Measurements from ENCODE around the gene ASPHD1.
"Not testable (repeated sequence)": the region's sequence is repeated elsewhere in the genome, so short reads cannot be mapped to it uniquely, and the experiment has no call there.

The ASPHD1 gene

DNA sequence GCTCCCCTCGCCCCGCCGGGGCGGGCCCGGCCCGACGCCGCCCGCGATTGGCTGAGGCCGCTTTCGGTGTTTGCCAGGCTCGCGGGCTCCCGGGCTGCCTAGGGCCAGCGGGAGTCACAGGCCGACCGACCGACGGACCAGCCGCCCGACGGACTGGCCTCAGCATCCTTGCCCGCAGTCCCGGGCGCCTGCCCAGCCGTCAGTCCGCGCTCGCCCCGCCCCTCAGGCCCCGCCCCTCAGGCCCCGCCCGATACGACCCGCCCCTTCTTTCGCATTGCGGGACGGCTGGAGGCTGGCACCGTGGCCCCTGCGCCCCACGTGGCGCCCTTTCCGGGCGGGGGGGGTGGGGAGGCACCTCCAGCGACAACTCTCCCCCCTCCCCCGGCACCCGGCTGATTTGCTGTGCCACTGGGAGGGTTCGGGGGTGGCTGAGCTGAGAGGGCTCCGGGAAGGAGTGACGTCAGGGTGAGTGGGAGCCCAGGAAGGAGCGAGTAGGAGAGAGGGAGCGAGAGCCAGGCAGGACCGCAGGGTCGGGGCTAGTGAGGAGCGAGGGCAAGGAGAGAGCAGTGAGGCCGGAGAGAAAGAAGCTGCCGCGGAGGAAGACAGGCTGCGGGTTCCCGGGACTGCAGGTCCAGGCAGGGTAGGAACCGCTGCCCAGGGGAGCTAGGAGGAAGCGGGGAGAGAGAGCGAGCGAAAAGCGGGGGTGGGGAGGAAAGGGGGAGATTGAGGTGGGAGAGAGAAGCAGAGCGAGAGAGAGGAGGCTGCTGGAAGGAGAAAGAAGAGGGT lies at the start of gene ASPHD1:
Gene ASPHD1 (plus strand): TSS at position 387 of the 786 bp plus-strand sequence. CDS start 484 bp downstream, outside the sequence.
- DNase-seq (ENCODE audit: low spot score), result peak; percentile 59

DNA sequence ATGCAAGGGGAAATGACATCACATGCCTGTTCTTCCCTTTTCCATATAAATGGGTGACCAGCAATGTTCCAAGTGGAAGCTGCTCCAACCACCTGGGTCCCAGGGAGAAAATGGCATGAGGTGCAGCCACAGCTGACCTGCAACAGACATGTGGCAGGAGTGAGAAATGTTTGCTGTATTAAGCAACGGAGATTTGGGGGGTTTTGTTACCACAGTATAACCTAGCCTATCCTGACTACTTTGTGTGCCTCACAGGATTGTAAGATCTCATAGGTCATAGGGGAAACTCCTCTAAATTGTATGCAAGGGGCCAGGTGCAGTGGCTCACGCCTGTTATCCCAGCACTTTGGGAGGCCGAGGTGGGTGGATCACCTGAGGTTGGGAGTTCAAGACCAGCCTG lies 49.3 kb upstream of the ASPHD1 start:
- DNase-seq (ENCODE audit: low spot score), result no peak

- no peak for DNase-seq (ENCODE audit: low spot score)
Measured at GRCh38 chr16:29852654-29853053, 47.6 kb upstream of the ASPHD1 start.

DNA sequence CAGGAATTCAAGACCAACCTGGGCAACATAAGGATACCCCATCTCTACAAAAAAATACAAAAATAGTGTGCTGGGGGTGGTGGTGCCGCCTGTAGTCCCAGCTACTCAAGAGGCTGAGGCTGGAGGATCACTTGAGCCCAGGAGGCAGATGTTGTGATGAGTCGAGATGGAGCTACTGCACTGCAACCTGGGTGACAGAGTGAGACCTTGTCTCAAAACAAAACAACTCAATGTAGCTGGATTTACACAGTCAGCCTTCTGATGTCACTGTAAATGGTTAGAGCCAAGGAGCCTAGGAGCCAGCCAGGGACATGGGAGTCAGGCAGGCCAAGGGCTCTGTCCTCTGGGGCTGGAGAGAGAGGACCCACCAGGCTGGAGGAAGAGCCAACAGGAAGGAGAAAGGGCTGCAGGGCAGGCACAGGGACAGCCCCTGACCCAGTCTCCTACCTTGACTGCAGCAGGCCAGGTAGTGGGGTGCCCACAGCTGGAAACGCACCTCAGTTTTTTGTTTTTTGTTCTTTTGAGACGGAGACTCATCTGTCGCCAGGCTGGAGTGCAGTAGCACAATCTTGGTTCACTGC lies 45.7 kb upstream of the ASPHD1 start:
- DNase-seq (ENCODE audit: low spot score), result no peak

GRCh38 chr16:29857133-29857760 lies 43.0 kb upstream of the ASPHD1 start:
- DNase-seq (ENCODE audit: low spot score), result no peak

- no peak for DNase-seq (ENCODE audit: low spot score)
Measured at GRCh38 chr16:29858149-29858849, 42.0 kb upstream of the ASPHD1 start.

DNA sequence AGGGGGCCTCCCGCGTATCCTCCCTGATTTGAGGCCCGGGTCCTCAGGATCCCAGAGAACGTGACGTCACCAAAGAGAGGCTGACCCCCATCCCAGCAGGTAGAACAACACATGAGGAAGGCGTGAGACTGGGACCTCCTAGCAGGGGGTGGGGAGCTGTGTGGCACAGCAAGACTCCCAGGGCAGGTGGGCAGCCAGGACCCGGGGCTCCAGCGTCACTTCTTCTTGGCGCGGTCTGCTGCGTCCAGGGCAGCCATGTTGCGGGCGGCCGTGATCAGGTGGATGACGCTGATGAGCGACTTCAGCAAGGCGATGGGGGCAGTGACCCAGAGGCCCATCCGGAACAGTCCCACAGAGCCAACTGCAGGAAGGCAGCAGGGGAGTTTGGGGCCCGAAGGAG lies 41.3 kb upstream of the ASPHD1 start:
- no peak for DNase-seq (ENCODE audit: low spot score)

DNA sequence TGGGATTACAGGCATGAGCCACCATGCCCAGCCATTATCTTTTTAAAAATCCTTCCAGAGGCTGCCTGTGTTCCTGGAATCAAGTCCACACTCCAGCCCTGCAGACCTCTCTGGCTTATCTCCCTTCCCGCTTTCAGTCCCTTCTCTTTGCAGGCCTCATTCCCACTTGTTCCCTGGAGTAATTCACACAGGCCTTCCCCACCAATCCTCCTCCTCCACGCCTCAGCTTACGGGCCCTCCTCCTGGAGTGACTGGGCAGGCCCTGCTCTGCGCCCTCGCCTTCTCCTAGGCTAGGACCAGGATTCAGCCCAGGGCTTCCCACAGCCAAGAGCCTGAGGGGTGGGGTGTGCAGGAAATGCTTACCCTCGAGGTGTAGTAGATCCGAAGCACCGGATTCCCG lies 40.1 kb upstream of the ASPHD1 start:
- no peak for DNase-seq (ENCODE audit: low spot score)

GRCh38 chr16:29862383-29862883 lies 37.9 kb upstream of the ASPHD1 start:
- DNase-seq (ENCODE audit: low spot score), result no peak

DNA sequence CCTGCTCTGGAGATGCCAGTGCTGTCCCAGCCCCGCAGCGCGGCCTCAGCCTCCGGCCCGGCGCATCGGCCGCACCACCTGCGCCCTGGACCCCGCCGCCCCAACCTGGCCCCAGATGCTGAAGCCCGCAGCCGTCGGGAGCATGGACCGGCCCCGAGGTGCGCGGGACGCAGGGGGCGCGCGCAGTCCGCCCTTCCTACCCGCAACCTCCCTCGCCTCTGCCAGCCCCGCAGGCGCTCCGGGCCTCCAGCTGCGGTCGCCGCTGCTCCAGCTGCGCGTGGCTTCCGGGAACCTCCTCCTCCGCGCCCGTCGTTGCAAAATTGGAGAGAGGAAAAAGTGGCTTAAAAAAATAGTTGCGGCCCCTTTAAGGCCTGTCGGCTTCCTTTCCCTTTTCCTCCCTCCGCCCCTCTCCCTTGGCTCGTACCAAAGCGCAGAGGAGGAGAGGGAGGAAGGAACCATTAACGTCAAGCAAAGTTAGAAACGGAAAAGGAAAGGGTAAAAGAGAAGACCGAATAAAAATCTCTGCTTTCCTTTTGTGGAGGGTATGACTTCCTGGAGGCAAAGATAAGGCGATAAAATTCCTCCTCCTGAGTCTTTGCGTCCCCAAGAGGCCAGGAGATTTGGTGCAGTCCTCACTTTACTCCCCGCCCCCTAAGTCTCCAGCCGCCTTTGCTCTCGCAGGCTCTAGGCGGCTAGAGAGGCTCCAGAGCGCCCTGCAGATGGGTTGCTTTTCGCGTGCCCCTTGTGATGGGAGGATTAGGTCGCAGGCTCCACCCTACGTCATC lies 37.2 kb upstream of the ASPHD1 start, which contains the start of gene CDIPT:
Gene CDIPT (minus strand): TSS at position 343 of the 785 bp plus-strand sequence. CDS start 369 bp downstream, outside the sequence.
- peak; percentile 98 for DNase-seq (ENCODE audit: low spot score)

DNA sequence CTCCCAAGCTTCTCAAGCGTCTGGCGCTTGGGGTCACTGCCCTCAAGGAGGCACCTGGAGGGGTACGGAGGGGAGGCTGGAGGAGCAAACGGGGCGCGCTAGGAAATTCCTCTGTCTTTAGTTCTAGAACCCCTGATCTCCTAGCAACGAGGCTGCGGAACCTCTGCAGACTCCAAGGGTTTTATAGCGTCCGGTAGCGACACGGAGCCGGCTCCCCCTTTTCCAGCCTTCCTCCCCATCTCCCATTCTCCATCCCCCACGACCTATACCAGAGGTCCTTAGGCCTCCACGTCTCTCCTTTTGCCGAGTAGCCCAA lies 36.7 kb upstream of the ASPHD1 start:
- DNase-seq (ENCODE audit: low spot score), result no peak

DNA sequence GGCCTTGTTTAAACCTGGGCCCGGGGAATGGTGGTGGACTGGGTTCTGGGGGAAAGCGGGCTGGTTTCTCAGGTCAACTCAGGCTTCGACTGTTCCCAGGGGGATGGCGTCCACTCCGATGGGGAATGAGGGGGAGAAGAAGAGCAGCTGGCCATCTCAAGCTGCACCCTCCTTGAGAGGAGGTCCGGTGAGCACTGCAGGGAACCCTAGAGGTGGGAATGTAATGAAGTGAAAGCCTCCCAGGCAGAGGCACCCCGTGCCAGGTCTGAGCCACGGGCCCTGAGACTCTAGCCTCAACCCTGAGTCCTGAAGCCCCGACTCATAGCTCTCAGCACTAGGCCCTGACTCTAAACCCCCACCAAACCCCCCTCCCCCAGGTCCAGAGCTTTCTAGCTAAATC lies 36.1 kb upstream of the ASPHD1 start:
- no peak for DNase-seq (ENCODE audit: low spot score)

GRCh38 chr16:29868396-29869009 lies 31.8 kb upstream of the ASPHD1 start:
- DNase-seq (ENCODE audit: low spot score), result no peak

DNA sequence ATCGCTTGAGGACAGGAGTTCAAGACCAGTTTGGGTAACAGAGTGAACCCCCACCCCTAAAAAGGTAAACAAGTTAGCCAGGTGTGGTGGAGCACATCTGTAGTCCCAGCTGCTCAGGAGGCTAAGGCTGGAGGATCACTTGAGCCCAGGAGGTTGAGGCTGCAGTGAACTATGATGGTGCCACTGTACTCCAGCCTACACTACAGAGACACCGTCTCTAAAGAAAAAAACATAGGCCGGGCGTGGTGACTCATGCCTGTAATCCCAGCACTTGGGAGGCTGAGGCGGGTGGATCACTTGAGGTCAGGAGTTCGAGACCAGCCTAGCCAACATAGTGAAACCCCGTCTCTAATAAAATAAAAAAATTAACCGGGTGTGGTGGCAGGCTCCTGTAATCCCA lies 31.2 kb upstream of the ASPHD1 start:
- not testable (repeated sequence) for DNase-seq (ENCODE audit: low spot score)

DNA sequence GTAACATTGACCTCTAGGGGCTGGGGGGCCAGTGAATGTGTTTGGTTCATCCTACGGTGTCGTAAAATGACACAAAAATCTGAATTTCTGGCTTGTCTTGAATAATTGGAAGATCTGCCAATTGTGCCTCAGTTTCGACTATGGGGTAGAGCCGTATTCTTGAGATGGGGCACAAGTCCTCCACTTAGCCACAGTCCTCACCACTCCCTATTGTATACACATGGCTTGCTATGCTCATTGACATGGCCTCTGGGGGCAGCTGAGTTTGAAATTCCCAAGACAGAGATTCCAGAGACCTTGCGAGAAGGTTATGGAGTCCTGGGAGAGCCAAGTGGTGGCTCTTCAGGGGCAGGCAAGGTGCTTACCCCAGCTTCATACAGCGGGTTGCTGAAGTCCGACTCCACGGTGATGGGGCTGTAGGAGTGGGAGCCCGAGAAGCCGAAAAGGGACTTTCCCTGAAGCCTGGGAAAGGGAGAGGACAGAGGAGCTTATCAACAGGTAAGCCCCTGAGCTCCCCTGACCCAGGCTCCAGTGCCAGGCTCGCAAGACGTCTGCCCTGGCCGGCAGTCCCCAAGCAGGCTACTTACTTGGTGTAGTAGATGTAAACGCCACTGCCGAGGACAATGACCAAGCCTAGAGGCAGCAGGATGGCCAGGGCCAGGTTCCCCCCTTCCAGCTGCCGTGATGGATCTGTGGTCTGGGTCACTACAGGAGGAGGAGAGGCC lies 28.3 kb upstream of the ASPHD1 start:
- no peak for DNase-seq (ENCODE audit: low spot score)

DNA sequence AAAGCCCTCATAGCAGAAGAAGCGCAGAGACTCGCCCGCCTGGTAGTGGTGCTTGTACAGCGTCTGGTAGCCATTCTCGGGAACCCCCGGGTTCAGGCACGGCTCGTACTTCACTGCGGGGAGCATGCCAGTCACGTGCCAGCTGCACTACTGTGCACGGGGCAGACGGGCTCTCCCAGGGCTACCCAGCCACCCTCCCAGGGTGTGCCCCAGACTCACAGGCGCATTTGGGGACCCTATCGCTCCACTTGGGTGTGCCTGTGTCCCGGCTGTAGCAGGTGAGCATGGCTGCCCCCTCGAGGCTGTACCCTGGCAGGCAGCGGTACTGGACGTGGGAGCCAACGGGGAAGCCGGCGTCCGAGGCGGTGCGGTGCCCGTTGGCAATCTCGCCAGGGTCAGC lies 27.0 kb upstream of the ASPHD1 start:
- no peak for DNase-seq (ENCODE audit: low spot score)

- DNase-seq (ENCODE audit: low spot score), result no peak
Measured at GRCh38 chr16:29875206-29875605, 25.1 kb upstream of the ASPHD1 start.

- DNase-seq (ENCODE audit: low spot score), result no peak
Measured at GRCh38 chr16:29876217-29876593, 24.1 kb upstream of the ASPHD1 start.

DNA sequence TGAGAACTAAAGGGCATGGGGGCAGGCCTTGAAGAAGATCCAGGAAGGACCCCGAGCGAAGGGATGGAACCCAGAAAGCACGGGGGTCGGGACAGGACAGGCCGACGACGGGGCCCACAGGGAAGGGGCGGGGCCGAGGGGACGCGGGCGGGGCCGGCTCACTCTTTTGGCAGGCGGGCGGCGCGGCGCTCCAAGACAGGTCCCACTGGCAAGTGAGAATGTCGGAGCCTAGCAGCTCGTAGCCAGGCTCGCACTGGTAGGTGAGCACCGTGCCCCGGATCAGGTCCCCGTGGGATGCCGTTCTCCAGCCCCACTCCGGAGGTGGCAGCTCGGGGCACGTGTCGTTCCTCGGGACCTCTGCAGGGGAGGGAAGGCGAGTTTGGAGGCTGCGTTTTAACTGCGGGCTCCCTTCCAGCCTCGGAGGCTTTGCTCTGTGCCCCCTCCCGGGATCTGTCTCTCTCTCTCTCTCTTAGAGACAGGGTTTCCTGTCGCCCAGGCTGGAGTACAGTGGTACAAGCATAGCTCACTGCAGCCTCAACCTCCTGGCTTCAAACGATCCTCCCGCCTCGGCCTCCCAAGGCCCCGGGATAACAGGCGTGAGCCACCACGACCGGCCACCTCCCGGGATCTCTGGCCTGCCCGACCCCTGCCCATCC lies 23.6 kb upstream of the ASPHD1 start:
- no peak for DNase-seq (ENCODE audit: low spot score)

All from NAMALWA (cell line).